GM20431 (cell line): ENCODE data around the gene DISC1.

Experiments
- in situ Hi-C: fragments of 300-500 bp; cut with MseI, MboI; formaldehyde crosslinking; loops from one replicate; pipeline ENCODE4 v1.15.0; 2020; ENCODE audit warnings: low sequenced_read_pairs; ENCODE audit not compliant: unreplicated experiment

The DISC1 gene

DNA sequence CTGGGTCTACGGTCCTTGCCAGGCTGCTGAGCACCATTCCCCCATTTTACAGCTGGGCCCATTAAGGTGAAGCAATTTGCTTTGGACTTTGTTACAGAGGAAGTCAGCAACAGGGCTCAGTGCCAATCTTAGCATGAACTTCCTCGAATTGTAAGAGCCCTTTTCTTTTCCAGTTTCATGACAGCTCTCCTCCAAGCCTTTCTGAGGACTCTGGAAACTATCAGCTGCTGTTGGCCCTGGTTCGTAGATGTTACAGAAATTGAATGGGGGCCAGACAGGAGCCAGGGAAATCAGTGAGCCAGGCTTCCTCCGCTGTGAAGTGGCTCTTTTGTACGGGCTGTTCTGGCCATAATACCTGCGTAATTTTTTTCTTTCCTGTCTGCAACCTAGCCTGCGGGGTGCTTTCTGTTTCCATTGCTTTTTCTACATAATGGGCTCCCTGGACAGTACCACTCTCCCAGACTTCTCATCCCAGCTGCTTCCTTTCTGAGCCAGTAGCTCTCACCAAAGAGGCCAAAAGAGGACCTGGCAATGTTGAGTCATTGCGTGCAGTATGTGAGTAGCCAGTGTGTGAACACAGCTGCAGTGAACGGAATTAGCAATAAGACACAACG lies 386.3 kb downstream of the DISC1 start:
- in situ Hi-C loops = no loop called here

DNA sequence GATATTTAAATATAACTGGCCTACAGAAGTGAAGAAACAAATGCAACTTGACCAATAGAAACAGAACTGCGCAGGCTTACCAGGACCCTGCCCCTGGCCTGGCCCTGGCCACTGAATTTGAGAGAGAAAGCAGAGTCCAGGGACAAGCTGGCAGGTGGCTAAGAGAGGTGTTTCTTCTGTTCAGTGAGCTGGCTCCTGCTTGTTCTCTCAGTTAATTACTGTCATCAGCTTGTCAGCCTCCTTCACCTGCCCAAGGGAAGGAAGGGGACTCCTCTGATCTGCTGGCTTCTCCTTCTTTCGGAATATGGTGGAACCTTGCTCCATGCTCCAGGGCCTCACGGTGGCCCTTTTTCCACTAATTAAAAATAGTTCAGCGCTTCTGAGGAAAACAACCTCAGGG lies 388.4 kb downstream of the DISC1 start:
- in situ Hi-C loops = no loop called here

DNA sequence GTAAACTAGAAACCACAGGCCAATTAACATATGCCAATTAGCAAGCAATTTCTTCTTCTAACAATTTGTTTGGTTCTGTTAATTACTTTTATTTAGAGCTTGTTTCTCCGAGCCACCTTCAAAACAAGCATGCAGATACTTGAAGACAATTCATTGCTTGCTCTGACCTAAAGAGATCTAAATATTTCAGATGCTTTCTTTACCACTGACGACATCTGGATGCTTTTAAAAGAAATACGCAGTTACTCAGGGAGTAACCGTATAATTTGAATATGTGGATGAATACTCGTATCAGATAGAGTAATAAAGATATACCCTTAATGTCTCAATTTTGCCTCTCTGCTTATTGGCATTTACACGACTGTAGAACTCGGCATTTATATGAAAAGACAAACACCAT lies 390.0 kb downstream of the DISC1 start:
- in situ Hi-C loops = no loop called here

DNA sequence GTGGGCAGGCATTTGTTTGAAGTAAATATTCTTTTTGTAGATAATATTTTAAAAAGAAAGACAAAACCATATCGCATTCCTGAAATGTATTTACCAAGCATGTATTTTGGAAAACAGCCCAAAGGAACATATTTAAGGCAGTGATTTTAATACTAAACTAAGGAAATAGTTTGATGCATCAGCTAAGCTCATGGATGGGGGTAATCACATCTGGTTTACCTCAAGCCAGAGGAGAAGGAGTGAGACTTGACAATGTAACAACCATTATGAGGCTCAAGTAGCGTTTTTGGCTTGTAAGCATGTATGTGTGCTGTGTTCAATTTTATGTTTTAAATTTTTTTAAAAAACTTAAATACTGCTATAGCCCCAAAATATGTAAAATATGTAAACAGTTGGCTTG lies 390.5 kb downstream of the DISC1 start:
- in situ Hi-C loops = no loop called here

DNA sequence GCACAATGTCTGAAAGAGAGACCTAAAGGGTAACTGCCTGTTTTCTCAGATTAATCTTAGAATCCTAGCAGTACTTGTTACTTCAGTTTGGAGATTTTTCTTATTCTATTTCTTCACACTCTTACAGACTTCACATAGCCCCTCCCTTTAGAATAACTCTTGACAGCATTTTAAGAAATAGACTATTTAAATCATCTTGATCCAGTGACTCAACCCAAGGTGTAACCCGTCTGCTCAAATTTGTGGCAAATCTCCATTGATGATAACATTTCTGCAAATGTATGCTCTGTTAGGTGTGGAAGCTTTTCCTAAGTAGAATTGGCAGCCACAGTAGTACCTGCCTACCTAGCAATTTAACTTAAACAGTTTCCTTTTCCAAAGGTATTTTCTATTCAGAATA lies 391.2 kb downstream of the DISC1 start:
- in situ Hi-C loops = no loop called here

DNA sequence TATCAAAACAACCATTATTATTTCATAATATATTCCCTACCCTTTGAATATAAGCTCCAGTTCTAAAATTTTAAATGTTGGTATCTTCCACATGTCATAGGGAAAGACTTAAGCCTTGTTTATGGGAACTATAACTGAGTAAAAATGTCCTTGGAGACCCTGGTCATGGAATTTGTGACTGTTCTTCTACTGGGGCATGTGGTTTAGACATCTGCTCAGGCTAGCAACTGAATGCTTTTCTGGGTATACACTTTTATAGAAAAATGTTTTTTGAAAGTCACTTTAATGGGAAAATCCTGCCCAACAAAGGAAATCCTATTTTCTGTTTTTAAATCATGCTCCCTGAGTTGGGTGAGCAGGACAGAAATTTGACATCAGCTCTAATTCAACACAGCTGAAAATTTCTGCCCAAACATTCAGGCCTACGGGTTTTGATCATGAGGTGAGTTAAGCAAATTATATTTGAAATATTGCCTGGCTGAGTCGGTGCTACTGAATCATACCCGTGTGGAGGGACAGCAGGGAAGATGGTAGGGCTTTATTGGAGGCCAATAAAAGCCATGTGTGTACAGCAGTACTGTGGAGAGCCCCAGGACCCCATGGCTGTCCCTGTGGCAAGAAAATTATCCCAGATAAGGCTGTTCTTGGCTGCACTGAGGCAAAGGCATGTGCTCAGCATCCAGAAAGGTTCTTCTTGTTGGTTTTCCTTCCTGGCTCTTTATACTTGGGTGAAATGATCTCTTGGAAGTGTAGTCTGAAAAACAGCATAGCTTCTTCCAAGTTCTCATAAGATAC lies 391.8 kb downstream of the DISC1 start:
- in situ Hi-C loops = no loop called here

DNA sequence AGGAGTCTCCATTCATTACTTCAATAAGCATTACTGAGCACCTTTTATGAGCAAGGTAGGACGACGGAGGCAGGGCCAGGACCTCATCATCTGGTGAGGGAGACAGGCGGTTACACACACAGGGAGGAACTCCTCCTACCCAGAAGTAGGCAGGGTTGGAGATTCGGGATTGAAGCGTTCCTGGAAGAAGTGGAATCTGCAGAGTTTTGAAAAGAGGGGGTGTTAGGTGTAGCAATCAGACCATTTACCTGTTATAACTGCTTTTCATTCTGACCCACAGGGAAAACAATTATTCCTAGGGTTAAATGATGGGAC lies 392.4 kb downstream of the DISC1 start:
- in situ Hi-C loops = no loop called here

DNA sequence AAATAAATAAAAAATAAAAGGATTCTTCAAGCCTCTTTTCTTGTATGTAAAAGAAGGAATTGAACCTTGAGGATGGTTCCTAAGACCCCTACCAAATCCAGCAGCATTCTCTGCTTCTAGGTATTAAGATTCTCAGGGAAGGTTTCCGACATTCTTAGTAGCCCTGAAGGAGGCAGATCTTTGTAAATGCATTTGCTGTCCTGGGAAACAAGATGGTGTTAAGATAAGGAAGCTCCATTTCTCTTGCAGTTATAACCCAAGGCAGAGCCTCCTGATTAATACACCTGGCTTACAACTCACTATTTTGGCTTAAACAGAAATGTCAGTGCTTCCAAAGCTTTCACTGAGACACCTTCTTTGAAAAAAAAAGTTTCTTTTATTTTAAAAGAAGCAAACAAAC lies 393.8 kb downstream of the DISC1 start:
- in situ Hi-C loops = no loop called here

DNA sequence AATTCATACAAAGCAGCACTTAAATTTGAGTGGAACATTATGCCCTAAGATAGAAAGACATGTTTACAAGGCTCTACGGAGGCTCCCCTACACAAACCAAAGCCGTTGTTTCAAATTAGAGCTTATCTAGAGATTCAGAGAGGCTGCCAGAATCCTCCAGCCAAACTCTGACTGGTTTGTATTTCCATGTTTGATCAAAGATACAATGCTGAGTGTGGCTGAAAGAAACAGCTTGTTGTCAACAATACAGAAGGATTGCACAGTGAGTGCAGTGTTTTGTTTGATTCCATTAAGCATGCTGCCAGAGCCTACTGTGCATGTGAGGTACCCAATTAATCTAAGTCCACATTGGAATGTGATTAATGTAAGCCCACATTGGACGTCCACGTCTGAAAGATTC lies 402.7 kb downstream of the DISC1 start:
- in situ Hi-C loops = no loop called here

DNA sequence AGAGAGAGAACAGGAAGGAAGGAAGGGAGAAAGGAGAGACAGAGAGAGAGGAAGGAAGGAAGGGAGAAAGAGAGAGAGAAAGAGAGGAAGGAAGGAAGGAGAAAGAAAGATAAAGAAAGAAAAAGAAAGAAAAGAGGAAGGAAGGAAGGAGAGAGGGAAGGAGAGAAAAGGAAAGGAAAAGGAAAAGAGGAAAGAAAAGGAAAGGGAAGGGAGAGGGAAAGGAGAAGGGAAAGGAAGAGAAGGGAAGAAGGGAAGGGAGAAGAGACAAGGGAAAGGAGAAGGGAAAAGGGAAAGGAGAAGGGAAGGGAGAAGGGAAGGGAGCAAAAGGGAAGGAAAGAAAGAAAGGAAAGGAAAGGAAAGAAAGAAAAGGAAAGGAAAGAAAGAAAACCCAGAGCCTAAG lies 404.6 kb downstream of the DISC1 start:
- in situ Hi-C loops = no loop called here

DNA sequence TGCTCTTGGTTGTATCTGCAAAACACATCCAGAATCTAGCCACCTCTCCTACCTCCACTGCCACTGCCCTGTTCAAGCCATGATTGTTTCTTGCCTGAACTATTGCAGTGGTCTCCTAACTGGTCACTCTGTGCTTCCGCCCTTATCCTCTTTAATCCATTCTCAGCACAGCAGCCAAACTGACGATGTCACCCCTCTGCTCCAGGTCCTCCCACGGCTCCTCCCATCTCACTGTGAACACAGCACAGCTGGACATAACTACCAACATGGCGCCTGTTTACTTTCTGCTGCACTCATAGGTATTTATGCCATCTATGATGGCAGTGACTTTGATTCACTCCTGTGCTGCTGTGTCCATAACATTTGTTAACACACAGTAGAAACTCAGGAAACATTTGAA lies 406.7 kb downstream of the DISC1 start:
- in situ Hi-C loops = no loop called here

DNA sequence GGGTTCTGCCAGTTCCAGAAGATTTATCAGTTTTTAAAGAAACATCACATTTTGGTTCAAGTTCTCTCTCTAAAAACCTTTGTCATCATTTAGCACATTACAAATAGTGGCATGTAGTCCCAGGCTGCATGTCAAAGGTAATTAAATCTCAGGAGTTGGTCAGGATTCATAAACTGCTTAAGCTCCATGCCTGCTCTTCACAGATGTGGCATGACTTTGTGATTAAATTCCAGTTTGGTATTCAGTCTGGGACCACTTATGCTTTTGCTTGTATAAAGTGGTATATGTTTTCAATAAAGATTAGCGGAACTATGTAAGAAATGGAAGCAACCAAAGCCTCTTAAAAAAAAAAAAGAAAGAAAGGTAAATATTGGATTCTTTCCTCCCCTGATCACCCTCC lies 408.0 kb downstream of the DISC1 start:
- in situ Hi-C loops = no loop called here

DNA sequence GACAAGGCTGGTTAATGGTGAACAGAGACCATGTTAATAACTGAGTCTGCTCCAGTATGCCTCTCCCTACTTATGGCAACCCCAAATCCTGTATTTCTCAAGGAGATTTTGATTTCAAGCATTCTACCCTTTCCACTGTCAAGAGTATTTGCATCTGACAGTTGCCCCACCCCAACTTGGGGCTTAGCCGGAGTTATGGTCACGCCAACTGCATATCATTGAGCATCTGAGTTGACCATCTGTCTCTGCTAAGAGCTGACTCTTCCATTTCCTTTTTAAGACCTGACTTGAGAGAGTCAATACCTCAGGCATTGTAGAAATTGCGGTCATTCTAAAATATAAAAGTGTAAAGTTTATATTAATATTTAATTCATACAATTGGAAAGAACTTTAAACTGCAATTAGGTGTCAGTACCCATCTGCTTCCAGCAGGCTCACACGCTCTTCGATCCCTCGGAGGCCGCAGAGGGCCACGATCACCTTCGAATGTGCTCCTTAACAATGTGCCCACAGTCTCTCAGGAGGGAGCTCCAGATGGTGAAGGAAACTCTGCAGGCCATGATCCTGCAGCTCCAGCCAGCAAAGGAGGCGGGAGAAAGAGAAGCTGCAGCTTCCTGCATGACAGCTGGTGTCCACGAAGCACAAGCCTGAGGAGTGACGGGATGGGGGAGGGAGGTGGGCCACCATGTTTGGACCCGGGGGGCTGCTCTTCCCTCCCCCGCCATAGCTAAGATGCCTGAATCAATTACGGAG lies 409.8 kb downstream of the DISC1 start:
- in situ Hi-C loops = no loop called here

DNA sequence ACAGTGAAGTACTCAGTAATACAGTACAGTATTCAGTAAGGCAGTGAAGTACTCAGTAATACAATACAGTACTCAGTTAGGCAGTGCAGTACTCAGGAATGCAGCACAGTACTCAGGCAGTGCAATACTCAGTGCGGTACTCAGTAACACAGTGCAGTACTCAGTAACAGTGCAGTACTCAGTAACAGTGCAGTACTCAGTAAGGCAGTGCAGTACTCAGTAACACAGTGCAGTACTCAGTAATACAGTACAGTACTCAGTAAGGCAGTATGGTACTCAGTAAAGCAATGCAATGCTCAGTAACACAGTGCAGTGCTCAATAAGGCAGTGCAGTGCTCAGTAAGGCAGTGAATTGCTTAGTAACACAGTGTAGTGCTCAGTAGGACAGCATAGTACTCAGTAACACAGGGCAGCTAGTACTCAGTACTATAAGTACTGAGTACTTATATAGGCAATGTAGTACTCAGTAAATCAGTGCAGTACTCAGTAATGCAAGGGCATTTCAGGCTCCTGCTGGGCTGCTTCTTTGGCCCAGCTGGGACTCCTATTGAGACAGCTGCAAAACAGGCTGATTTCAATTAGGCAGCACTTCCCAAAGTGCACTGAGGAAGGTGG lies 411.3 kb downstream of the DISC1 start:
- in situ Hi-C loops = no loop called here

DNA sequence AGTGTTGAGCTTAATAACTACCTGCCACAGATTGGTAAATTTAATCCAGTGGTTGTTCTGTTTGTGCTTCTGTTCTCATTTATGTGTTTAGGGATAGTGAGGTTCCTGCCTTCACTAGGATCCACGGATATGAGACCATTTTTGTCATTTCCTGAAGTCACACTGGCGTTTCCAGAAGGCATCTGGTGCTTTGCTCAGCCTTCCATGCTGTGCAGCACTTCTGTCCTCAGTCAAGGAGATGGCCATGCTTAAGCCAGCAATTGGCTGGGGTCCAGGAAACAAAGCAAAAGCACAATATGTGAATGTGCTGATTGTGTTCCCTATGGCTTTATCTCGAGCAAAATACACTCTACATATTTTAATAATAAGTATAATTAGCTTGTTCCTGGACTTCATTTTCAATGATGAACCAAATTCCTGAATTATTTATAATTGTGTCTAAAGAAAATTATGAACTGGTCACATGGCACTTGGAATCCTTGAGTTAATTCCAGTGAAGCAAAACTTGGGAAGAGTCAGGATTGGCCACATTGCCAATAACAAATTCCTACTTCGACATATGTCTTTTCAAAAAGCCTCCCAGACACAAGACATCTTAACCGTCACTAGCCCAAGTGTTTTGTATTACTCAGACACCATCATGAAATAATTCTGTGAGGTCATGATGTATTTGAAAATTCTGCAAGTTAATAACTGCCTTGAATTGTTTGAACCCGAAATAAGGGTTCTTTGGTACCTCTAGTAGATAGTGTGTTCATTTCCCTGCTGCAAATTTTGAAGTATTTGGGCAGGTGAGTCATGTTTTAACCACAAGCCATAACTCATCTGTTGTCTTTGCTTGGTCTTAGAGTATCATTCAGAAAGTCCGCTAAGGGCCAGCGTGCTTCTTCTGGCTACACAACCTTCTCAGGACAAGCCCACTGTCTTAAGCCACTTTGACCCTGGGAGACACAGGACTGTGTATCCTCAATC lies 412.4 kb downstream of the DISC1 start:
- in situ Hi-C loops = no loop called here

DNA sequence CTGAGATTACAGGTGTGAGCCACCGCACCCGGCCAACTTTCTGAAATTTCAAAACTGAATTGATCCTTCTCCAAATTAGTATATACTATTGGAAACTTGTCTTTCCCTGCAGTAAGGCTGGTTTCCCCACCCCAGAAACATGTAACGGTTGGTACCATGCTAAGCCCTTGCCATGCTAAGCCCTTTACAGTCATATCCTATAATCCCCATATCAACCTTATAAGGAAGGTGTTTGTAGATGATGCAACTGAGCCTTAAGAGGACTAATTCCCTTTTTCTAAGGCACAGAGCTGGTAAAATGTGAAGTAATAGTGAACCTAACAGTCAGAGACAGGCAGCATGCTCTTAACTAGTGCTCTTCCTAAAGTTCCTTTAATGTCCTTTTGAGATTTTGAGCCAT lies 413.7 kb downstream of the DISC1 start:
- in situ Hi-C loops = no loop called here

DNA sequence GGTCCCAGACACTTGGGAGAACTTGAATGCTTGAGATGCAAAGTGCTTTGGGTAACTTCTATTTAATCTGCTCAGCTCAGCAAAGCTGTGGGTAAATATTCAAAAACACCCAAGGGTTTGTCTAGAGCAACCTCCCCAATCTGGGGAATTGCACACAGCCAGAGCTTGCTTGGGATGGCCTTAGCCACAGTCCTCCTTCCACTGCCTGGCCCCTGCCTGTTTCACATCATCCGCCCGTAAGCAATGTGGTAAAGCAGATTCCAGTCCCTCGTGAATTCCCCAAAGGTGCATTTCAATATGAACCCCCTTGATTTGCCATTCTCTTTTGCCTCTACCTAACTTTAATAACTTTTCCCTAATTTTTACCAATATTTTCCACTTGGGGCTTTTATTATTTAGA lies 418.1 kb downstream of the DISC1 start:
- in situ Hi-C loops = no loop called here

DNA sequence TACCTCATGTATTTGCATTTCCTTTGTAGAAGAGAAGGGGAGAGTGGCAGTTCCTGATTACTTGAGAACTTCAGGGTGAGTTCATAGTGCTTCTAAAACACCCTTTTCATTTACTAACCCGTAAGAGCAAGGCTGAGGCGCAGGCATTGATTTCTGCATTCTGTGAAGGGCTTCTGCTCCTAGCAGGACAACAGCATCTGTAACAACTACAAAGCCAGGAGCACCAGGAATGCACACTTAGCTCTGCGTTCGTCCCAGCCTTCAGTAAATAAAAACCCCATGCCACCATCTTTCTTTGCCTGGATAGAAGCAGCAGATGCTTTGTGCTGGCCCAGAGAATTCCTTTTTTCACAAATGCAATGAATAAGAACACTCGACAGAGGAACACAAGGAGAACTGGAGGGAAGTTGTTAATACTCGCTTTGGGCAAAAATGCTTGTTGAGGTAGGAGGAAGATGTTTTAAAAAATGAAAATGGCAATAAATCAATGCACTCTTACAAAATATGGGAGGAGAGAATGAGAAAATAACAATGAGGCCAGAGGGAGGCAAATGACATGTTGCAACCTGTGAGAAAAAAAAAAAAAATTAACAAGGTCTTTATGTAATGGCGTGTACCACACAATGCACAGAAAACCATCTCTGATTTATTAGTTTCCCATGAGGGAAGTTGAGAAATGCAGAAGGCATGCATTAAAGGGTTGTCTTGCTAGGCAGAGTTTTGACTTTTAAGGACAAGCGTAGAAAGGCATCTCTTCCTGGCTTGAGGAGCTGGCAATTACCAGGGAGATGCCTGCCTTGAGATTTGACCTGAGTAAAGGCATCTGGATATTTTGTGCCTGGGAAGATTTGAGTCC lies 418.8 kb downstream of the DISC1 start:
- in situ Hi-C loops = no loop called here
